SK-N-SH (cell line): ENCODE measurements around the gene MIOX. TPM values are rescaled to one million over a fixed set of nuclear protein-coding genes. Genes with fewer than 3 reads are reported as not detected.

Source experiments
- CTCF ChIA-PET: fragments of 300-600, 350-600 bp; formaldehyde crosslinking; extraction: SDS; loops from one replicate; lab custom pipeline; 2021; lab: Yijun Ruan, JAX
- POLR2A ChIA-PET: fragments of 350-600 bp; sonication (Branson Sonifier 250); formaldehyde crosslinking; extraction: SDS; loops from one replicate; lab custom pipeline; 2020; ENCODE audit warnings: antibody characterized with exemption, inconsistent platforms; lab: Yijun Ruan, JAX
- DNase-seq: peaks from one replicate; pipeline ENCODE4 v3.0.0; 2012
- H2AFZ ChIP-seq: fragments of 200-600 bp; sonication (generic); 2 replicates; pipeline ENCODE4 v1.8.1; 2016; ENCODE audit warnings: antibody characterized with exemption, mild to moderate bottlenecking, low read depth
- H3F3A ChIP-seq: fragments of 200-600 bp; sonication (generic); replicated peaks from 2 replicates; pipeline ENCODE3; 2016; ENCODE audit warnings: antibody characterized with exemption, mild to moderate bottlenecking; ENCODE audit not compliant: insufficient read depth
- H3K27ac ChIP-seq, 2 experiments: fragments of 200-500 bp in 1 of 2; fragments of 200-600 bp in 1 of 2; sonication (Bioruptor generic) in 1 of 2; sonication (generic), shearing (Covaris generic) in 1 of 2; 2 replicates each; pipeline versions ENCODE4 v1.5.1 to v1.6.1; 2014 to 2016; ENCODE audit warnings: low read depth in 2 of 2, inconsistent platforms in 1 of 2, low read length in 1 of 2, mild to moderate bottlenecking in 1 of 2, mixed read lengths in 1 of 2
- H3K27me3 ChIP-seq: fragments of 200-600 bp; sonication (generic), shearing (Covaris generic); 2 replicates; pipeline ENCODE4 v1.6.1; 2016; ENCODE audit warnings: mixed run types; ENCODE audit not compliant: insufficient read depth
- H3K36me3 ChIP-seq, 2 experiments: fragments of 200-500 bp in 1 of 2; fragments of 200-600 bp in 1 of 2; sonication (Bioruptor generic) in 1 of 2; sonication (generic) in 1 of 2; replicated peaks in 1 of 2; 2 replicates each; pipeline versions ENCODE3 to v1.5.1; 2014 to 2016; ENCODE audit warnings: low read length in 1 of 2, mild to moderate bottlenecking in 1 of 2; ENCODE audit not compliant: insufficient read depth in 2 of 2, control insufficient read depth in 1 of 2
- H3K4me1 ChIP-seq, 2 experiments: fragments of 200-500 bp in 1 of 2; fragments of 200-600 bp in 1 of 2; sonication (Bioruptor generic) in 1 of 2; sonication (generic), shearing (Covaris generic) in 1 of 2; 2 replicates each; pipeline versions ENCODE4 v1.5.1 to v1.6.1; 2014 to 2016; ENCODE audit warnings: low read depth in 1 of 2, low read length in 1 of 2, mixed run types in 1 of 2; ENCODE audit not compliant: insufficient read depth in 2 of 2, control insufficient read depth in 1 of 2
- H3K4me2 ChIP-seq: fragments of 200-600 bp; sonication (generic), shearing (Covaris generic); 2 replicates; pipeline ENCODE4 v1.6.1; 2017; ENCODE audit warnings: mixed run types
- H3K4me3 ChIP-seq, 2 experiments: fragments of 200-500 bp in 1 of 2; fragments of 200-600 bp in 1 of 2; sonication (Bioruptor generic) in 1 of 2; sonication (generic), shearing (Covaris generic) in 1 of 2; 2 replicates each; pipeline versions ENCODE4 v1.5.1 to v1.8.1; 2014 to 2016; ENCODE audit warnings: low read depth in 2 of 2, inconsistent platforms in 1 of 2, low read length in 1 of 2, mild to moderate bottlenecking in 1 of 2, mixed read lengths in 1 of 2, moderate library complexity in 1 of 2
- H3K79me2 ChIP-seq: fragments of 200-600 bp; sonication (generic); 2 replicates; pipeline ENCODE4 v1.8.1; 2017; ENCODE audit warnings: mild to moderate bottlenecking; ENCODE audit not compliant: insufficient read depth
- H3K9ac ChIP-seq: fragments of 200-600 bp; sonication (generic); 2 replicates; pipeline ENCODE4 v1.6.1; 2017; ENCODE audit warnings: mixed run types
- H3K9me2 ChIP-seq: fragments of 200-600 bp; sonication (generic); 2 replicates; pipeline ENCODE4 v1.6.1; 2017; ENCODE audit warnings: mixed run types
- H3K9me3 ChIP-seq: fragments of 200-600 bp; sonication (generic); 2 replicates; pipeline ENCODE4 v1.6.1; 2017; ENCODE audit warnings: mixed run types, mild to moderate bottlenecking, moderate library complexity
- H4K20me1 ChIP-seq: fragments of 200-600 bp; sonication (generic); 2 replicates; pipeline ENCODE4 v1.6.1; 2017; ENCODE audit warnings: mild to moderate bottlenecking, mixed run types; ENCODE audit not compliant: insufficient read depth
- EP300 ChIP-seq, 2 experiments: IDR thresholded peaks; 2 replicates each; pipeline versions ENCODE4 v1.4.0 to v1.6.1; 2012; ENCODE audit warnings: borderline replicate concordance in 1 of 2, low read depth in 1 of 2, low read length in 1 of 2
- FOSL2 ChIP-seq: IDR thresholded peaks from 2 replicates; pipeline ENCODE4 v1.4.0; 2012; ENCODE audit warnings: low read depth, mild to moderate bottlenecking, moderate library complexity, borderline replicate concordance
- FOXJ3 ChIP-seq: sonication (generic); formaldehyde crosslinking; IDR thresholded peaks from 2 replicates; pipeline ENCODE4 v1.5.1; 2020; ENCODE audit warnings: mild to moderate bottlenecking, missing genetic modification reagents
- GATA2 ChIP-seq: sonication (generic); formaldehyde crosslinking; IDR thresholded peaks from 2 replicates; pipeline ENCODE4 v1.5.0; 2020; ENCODE audit warnings: mild to moderate bottlenecking, missing genetic modification reagents
- MEF2A ChIP-seq: IDR thresholded peaks from 2 replicates; pipeline ENCODE4 v1.4.0; 2012; ENCODE audit warnings: low read depth, borderline replicate concordance
- NRF1 ChIP-seq: IDR thresholded peaks from 2 replicates; pipeline ENCODE4 v1.6.1; 2012; ENCODE audit warnings: low read depth, mild to moderate bottlenecking, low read length
- POLR2AphosphoS5 ChIP-seq: IDR thresholded peaks from 2 replicates; pipeline ENCODE4 v1.6.1; 2012; ENCODE audit warnings: low read depth, low read length
- RFX5 ChIP-seq: IDR thresholded peaks from 2 replicates; pipeline ENCODE4 v1.6.1; 2012; ENCODE audit warnings: mild to moderate bottlenecking, improper control_type of control experiment, low read length
- SMC3 ChIP-seq: IDR thresholded peaks from 2 replicates; pipeline ENCODE4 v1.6.1; 2012; ENCODE audit warnings: low read depth, low read length, improper control_type of control experiment
- TCF12 ChIP-seq: IDR thresholded peaks from 2 replicates; pipeline ENCODE4 v1.4.0; 2012
- ZBTB33 ChIP-seq: IDR thresholded peaks from 2 replicates; pipeline ENCODE4 v1.4.0; 2012; ENCODE audit warnings: low read depth, borderline replicate concordance
- WGBS: methylation state at CpG from one replicate; pipeline ENCODE4 v1.1.6; 2017; ENCODE audit warnings: low lambda C conversion rate; 5-methylcytosine and 5-hydroxymethylcytosine counted together
- polyA plus RNA-seq, 3 experiments: library from polyadenylated mRNA; depleted of rRNA; stranded (reverse); fragments of >200 nt; gene quantifications; 2 replicates each; pipeline ENCODE4 v1.2.3, GENCODE V29; 2012
- TF ChIP-seq, protein P1 (sequence below): IDR thresholded peaks from 2 replicates; pipeline ENCODE4 v1.4.0; 2012; ENCODE audit warnings: low read depth
- TF ChIP-seq, protein P2 (sequence below): IDR thresholded peaks from 2 replicates; pipeline ENCODE4 v1.4.0; 2012; ENCODE audit warnings: low read depth, borderline replicate concordance

MIOX gene
- polyA plus RNA-seq, 1 of the 3 experiments (the other 2 are of a cell fraction), result 0.05 TPM

GRCh38 chr22:50513175-50513574, 26.5 kb downstream of the MIOX start:
- H3K4me2 ChIP-seq, result no peak overlapping the region
- H3K4me1 ChIP-seq, result peaks cover 3 to 7% of the 10 kb centered on the region in 2 experiments; a peak in 3 of 4 replicates
- TF ChIP-seq FOXJ3 (CRISPR knock-in tag), result no peak
- POLR2A ChIA-PET, result no interaction called here
- 92% methylated on average over 4 of the region's 15 CpGs for WGBS
- H3K9me2 ChIP-seq, result no peaks in the 10 kb centered on the region
- H4K20me1 ChIP-seq, result 0 out of 2 replicates have a peak, but pooled peaks cover 4% of the 10 kb centered on the region
- H3K79me2 ChIP-seq, result peaks cover 85% of the 10 kb centered on the region
- no peak overlapping the region for H3K9ac ChIP-seq
- no peak overlapping the region for H3K27ac ChIP-seq
- peaks cover 0 to 13% of the 10 kb centered on the region in 2 experiments for H3K36me3 ChIP-seq
- CTCF ChIA-PET, result interaction anchor here (0.6 to 1.0 kb wide), 2 partner anchors 12 to 16 kb away, joined by 3 to 4 read pairs; partner anchors contain the start of gene SCO2
- no peak for DNase-seq
- no peak overlapping the region for H3K4me3 ChIP-seq
- no peaks in the 10 kb centered on the region for H3K9me3 ChIP-seq
- no peak overlapping the region for H2AFZ ChIP-seq
- H3K27me3 ChIP-seq, result no peaks in the 10 kb centered on the region
- peaks cover 6% of the 10 kb centered on the region for H3F3A ChIP-seq

DNA sequence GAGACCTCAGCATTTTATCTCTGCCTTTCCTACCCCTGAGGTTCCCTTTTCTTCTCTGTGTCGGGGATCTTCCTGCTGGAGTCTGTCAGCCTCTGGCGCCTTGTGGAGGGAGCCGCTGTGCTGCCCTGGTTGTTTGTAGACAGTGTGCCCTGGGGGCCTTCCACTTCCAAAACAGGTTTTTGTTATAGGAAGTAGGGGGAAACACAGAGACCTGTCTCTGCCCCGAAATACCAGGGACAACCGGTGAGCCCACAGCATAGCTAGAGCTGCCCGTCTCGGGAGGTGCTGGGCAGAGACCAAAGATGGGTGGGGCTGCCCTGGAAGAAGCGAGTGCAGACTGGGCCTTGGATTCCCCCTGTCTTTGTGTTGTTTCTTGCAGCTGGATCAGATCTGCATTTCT, 29.4 kb downstream of the MIOX start:
- ChIA-PET POLR2A (interaction anchor here (1.6 kb wide), 1 partner anchor 9 kb away, joined by 6 read pairs; no protein-coding TSS in a partner anchor), CTCF (interaction anchor here (3.4 kb wide), 1 partner anchor 9 kb away, joined by 18 read pairs; the partner anchor contains the start of gene SCO2)
- H2AFZ ChIP-seq, result no peak overlapping the region
- no peaks in the 10 kb centered on the region for H3K9me3 ChIP-seq
- H3K9ac ChIP-seq, result no peak overlapping the region
- H3K9me2 ChIP-seq, result no peaks in the 10 kb centered on the region
- no peaks in the 10 kb centered on the region for H3K4me1 ChIP-seq
- peaks cover 58% of the 10 kb centered on the region for H3K79me2 ChIP-seq
- H3K27me3 ChIP-seq, result no peaks in the 10 kb centered on the region
- H3F3A ChIP-seq, result no peaks in the 10 kb centered on the region
- peaks cover under 1 to 25% of the 10 kb centered on the region in 2 experiments for H3K36me3 ChIP-seq
- H3K27ac ChIP-seq, result no peak overlapping the region
- 100% methylated on average over 2 of the region's 8 CpGs for WGBS
- H3K4me3 ChIP-seq, result no peak overlapping the region
- DNase-seq, result no peak
- no peak overlapping the region for H3K4me2 ChIP-seq
- 0 out of 2 replicates have a peak, but pooled peaks cover 4% of the 10 kb centered on the region for H4K20me1 ChIP-seq
- TF ChIP-seq FOSL2 (no peak), ZBTB33 (no peak), EP300 (IDR thresholded peaks at IDR 0.05; ENCODE audit: borderline replicate concordance in 1 of 2, low read depth in 1 of 2, low read length in 1 of 2) (no peak), SMC3 (no peak), RFX5 (no peak), TCF12 (no peak), POLR2AphosphoS5 (no peak), MEF2A (no peak), GATA2 (CRISPR knock-in tag) (no peak), NRF1 (no peak)
- TF ChIP-seq, protein P1, sequence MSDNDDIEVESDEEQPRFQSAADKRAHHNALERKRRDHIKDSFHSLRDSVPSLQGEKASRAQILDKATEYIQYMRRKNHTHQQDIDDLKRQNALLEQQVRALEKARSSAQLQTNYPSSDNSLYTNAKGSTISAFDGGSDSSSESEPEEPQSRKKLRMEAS, result no peak
- TF ChIP-seq, protein P2, sequence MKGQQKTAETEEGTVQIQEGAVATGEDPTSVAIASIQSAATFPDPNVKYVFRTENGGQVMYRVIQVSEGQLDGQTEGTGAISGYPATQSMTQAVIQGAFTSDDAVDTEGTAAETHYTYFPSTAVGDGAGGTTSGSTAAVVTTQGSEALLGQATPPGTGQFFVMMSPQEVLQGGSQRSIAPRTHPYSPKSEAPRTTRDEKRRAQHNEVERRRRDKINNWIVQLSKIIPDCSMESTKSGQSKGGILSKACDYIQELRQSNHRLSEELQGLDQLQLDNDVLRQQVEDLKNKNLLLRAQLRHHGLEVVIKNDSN, result no peak
